Suprapubic skin (tissue), 4 donors: ENCODE data around the gene GIMAP7.

ENCODE experiments used
- CTCF ChIP-seq, 2 donors: fragments of 200-600 bp in 1 of 2; fragments of 450-650 bp in 1 of 2; sonication (generic) in 1 of 2; IDR thresholded peaks; one replicate each; pipeline ENCODE4 v1.5.1; 2016 to 2019; ENCODE audit warnings: antibody characterized with exemption in 2 of 2, mild to moderate bottlenecking in 1 of 2, moderate library complexity in 1 of 2
- EP300 ChIP-seq: sonication (generic); formaldehyde crosslinking; IDR thresholded peaks from one replicate; pipeline ENCODE4 v1.6.1; 2017; ENCODE audit warnings: antibody characterized with exemption
- POLR2A ChIP-seq, 2 donors: fragments of 450-650 bp; IDR thresholded peaks; one replicate each; pipeline ENCODE4 v1.6.1; 2017; ENCODE audit warnings: antibody characterized with exemption in 2 of 2, mild to moderate bottlenecking in 2 of 2, moderate library complexity in 2 of 2
- POLR2AphosphoS5 ChIP-seq, 3 donors: sonication (generic); formaldehyde crosslinking; IDR thresholded peaks; one replicate each; pipeline ENCODE4 v1.6.1; 2017; ENCODE audit warnings: antibody characterized with exemption in 3 of 3

- TF ChIP-seq CTCF (IDR thresholded peaks at IDR 0.05): no peak
- TF ChIP-seq POLR2A (IDR thresholded peaks at IDR 0.05): no peak
- no peak for TF ChIP-seq EP300
- TF ChIP-seq POLR2AphosphoS5 (IDR thresholded peaks at IDR 0.05): no peak
Observed at GRCh38 chr7:150520145-150520544, 5.5 kb downstream of the GIMAP7 start.
